ENCODE results near the gene PDK3.

DNA sequence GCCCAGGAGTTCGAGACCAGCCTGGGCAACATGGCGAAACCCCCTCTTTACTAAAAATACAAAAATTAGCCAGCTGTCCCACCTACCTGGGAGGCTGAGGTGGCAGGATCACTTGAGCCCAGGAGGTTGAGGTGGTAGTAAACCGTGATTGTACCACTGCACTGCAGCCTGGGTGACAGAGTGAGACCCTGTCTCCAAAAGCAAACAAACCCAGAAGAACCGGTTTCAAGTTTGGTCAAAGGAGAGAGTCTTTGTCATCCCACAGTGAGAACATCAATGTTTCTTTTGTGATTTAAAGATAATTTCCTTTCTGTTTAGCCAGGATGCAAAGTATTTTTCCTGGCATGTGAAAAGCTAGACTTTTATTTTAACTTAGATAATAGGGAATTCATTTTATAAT lies 26.7 kb downstream of the PDK3 start:
- TF ChIP-seq, protein P1, sequence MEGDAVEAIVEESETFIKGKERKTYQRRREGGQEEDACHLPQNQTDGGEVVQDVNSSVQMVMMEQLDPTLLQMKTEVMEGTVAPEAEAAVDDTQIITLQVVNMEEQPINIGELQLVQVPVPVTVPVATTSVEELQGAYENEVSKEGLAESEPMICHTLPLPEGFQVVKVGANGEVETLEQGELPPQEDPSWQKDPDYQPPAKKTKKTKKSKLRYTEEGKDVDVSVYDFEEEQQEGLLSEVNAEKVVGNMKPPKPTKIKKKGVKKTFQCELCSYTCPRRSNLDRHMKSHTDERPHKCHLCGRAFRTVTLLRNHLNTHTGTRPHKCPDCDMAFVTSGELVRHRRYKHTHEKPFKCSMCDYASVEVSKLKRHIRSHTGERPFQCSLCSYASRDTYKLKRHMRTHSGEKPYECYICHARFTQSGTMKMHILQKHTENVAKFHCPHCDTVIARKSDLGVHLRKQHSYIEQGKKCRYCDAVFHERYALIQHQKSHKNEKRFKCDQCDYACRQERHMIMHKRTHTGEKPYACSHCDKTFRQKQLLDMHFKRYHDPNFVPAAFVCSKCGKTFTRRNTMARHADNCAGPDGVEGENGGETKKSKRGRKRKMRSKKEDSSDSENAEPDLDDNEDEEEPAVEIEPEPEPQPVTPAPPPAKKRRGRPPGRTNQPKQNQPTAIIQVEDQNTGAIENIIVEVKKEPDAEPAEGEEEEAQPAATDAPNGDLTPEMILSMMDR (IDR thresholded peaks at IDR 0.05), result no peak
- no peak for TF ChIP-seq POLR2A (IDR thresholded peaks at IDR 0.05)
